HG03103 (cell line): ENCODE data around the gene PARVB.

Experiments
- ATAC-seq: cut with Tn5 transposase; IDR thresholded peaks from one replicate; pipeline ENCODE4 v1.9.1; 2021; ENCODE audit warnings: low read depth; ENCODE audit not compliant: unreplicated experiment

Gene PARVB

DNA sequence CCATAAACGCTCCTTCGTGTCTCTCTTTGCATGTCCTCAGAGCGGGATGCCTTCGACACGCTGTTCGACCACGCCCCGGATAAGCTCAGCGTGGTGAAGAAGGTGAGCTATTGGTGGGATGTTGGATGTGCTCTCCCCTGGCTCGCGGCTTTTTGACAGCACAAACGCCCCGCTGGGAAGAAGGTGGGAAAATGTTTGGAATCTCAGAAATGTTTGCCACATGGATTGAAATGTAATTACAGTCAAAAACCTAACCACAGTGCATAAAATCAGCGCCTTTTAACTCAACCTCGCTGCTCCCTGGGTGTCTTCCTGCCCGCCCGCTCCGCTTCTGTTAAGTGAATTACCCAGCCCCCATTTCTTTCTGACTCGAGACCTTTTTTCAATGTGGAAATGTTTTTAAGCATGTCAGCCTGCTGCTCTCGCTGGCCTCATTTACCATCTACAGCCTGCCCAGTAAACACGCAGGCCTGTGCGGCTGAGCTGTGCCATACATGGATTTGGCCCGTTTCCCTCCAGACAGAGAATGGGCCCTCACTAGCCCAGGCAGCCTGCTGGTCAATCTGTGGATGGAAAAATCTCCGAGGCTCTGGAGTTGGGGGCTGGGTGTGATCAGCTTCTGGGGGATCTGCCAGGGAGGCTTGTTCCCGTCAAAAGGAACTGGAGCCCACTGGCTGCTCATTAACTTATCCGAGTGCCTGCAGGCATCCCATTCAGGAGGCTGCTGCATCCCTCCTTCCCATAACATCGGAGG, 123.9 kb downstream of the PARVB start:
- no peak for ATAC-seq

GRCh38 chr22:44151676-44152075, 127.6 kb downstream of the PARVB start:
- no peak for ATAC-seq

DNA sequence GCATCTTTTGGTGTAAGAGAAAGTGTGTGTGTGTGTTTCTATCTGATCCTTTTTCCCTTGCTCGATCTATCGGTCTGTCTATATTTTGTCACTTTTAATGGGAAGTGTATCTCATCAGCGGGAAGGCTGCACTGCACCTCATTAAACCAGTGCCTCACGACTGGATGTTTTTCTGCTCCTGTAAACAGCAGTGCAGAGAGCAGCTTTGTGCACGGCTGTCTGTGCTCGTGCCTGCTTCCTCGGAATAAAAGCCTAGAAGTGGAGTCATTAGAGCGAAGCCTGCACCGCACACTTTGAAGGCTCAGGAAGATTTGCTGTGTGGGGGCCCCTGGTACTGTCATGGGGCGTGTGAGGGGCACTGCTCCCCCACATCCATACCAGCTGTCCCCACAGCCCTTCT, 129.6 kb downstream of the PARVB start:
- no peak for ATAC-seq

- no peak for ATAC-seq
Measured at GRCh38 chr22:44154436-44154942, 130.4 kb downstream of the PARVB start.

GRCh38 chr22:44155115-44155514, 131.0 kb downstream of the PARVB start:
- no peak for ATAC-seq

DNA sequence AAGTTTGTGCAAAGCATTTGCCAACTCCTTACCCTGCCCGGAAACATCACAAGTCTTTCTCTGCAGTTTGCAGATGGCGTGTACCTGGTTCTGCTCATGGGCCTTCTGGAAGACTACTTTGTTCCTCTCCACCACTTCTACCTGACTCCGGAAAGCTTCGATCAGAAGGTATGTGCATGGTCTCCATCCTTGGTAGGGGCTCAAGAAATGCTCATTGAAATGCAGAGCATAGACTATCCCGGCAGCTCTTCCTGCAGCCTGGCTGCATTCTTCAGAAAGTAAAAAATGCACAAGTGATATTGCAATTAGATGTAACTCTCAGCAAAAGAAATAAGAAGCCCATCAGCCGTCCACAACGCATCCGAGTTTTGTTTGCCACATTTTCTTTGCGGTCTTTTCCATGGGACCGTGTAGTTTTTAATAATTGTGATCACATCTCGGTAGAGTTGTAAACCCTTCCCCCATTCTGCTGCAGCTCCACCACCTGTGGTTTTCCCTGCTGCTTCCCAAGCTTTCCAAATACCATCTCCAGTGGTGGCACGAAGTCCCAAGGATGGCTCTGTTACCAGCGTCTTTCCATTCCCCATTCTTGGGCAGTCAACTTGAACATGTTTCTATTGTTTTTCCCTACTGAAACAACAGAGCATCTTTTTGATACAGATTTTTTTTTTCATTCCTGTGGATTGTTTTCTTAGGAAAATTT, 134.0 kb downstream of the PARVB start:
- no peak for ATAC-seq

- ATAC-seq = no peak
Measured at GRCh38 chr22:44158816-44159215, 134.7 kb downstream of the PARVB start.

- no peak for ATAC-seq
Measured at GRCh38 chr22:44159221-44159620, 135.1 kb downstream of the PARVB start.

DNA sequence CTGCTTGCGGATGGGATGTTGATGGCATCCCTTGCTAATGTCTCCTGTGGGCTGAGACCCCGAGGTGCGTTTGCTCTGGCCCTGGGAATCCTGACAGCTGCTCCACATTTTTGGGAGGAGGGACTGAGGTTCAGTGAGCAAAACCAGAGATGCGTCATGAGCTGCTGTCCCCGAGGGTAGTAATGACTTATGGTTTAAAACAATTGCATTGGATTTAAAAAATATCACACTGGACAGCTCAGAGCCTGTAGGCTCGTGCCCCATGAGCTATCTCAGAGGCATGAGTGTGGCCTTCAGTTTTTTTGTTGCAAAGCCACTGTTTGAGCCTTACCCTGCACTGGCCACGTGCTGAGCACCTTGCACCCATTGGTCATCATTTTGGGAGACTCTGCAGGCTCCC, 135.7 kb downstream of the PARVB start:
- ATAC-seq = no peak

- ATAC-seq = no peak
Measured at GRCh38 chr22:44160421-44160820, 136.3 kb downstream of the PARVB start.

- ATAC-seq = no peak
Measured at GRCh38 chr22:44161673-44162072, 137.6 kb downstream of the PARVB start.

GRCh38 chr22:44162960-44163359, 138.9 kb downstream of the PARVB start:
- no peak for ATAC-seq

DNA sequence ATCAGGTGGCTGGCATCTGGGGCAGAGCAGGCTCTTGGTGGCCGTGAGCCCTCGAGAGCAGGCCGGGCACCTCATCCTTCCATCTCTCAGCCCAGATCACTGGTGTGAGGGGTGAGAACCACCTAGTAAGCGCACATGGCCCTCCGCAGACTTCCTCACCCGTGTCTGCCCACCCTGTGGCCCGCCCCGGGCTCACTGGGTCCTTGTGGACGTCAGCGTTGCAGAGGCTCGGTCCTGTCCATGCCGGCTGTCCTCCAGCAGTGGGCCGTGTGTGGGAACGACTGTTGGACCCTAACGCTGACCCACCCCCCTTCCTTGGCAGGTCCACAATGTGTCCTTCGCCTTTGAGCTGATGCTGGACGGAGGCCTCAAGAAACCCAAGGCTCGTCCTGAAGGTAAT, 139.4 kb downstream of the PARVB start:
- no peak for ATAC-seq

GRCh38 chr22:44164031-44164430, 139.9 kb downstream of the PARVB start:
- ATAC-seq = no peak

DNA sequence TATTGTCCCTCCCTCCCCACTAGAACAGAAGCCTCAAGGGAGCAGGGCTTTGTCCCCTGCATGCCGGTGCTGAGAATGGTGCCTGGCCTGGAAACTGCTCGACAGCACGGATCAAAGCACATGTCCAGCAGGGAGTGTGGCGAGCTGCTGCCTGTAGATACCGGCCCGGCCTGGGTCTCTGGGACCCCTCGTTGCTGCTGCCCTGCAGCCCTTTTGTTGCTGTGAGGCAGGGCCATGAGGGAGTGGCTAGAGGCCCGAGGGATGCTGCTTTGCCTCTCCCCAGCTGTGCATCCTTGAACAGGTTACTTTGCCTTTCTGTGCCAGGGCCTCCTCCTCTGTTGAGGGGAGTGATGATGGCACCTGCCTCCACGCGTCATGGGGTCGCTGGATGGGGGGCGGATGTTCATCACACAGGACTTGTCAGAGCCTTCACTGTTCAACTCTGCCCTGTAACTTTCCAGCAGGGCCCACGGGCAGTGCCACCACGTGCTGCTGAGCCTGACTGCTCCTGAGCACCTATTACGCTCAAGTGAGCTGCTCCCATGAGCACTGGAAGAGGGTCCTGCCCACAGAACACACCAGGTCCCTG, 141.3 kb downstream of the PARVB start:
- no peak for ATAC-seq

DNA sequence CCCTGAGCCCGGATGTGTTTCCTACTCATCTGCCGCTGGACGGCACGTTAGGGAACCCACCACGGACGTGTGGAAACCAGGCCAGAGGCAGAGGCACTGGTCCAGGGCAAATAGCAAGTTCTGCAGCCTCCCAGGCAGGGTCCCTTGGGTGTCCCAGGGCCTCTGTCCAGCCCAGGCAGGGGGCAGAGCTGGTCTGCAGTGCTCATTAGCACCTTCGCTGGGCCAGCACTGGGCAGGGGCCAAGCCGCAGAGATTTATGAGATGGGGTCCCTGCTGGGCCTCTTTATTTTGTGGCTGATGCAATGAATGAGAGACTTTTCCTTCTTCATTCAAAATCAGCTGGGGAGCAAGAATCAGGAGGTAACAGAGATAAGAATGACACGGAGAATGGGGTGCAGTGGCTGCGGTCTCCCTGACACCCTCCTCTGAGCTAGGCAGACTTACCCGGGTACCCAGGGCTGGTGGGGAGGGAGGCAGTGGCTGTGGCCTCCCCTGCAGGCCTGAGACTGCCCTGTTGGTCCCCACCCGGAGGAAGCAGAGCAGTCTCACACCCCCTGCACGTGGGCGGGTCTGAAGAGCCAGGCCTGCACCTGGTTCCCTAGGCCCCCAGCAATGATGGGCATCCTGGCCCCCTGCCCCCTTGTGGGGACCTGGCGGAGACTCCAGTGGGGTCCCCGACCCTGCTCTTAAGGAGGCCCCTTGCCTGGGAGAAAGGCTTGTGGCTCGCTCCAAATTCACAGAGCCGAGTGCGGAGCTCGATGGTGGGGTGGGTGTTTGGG, 142.6 kb downstream of the PARVB start:
- ATAC-seq = no peak

DNA sequence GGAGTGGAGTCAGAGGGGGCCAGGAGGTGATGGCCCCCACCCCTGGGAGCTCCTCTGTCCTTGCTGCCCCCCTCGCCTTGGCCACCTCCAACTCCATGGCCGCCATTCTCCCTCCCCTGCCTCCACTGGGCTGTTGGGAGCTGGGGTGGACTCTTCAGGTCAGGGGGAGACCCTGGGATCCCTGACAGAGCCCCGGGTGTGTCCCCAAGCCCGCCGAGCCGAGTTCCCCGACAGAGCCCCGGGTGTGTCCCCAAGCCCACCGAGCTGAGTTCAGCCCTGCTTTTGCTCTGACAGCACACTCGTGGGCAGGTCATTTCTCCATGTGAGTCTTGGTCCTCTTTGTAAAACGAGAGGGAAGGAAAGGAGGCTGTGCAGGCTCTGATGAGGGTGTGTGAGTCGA, 143.4 kb downstream of the PARVB start:
- no peak for ATAC-seq

DNA sequence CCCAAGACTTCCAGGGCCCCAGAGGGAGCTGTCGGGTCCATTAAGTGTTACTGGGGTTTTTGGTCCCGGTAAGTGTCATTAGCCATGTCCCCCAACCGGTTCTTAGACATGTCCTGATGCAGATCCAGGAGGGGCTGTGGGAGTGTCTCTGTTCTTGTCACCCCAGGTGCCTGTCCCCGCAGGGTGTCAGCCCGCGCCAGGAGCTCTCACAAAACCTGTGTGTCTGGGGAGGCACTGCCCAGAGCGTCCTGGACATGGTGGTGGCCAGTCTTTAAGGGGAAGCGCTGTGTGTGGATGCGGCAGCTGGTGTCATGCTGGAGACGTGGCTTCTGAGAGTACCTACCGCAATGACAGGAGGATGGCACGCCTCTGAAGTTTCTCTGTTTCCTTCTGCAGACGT, 144.1 kb downstream of the PARVB start:
- no peak for ATAC-seq

GRCh38 chr22:44170470-44170869, 146.4 kb downstream of the PARVB start:
- no peak for ATAC-seq

DNA sequence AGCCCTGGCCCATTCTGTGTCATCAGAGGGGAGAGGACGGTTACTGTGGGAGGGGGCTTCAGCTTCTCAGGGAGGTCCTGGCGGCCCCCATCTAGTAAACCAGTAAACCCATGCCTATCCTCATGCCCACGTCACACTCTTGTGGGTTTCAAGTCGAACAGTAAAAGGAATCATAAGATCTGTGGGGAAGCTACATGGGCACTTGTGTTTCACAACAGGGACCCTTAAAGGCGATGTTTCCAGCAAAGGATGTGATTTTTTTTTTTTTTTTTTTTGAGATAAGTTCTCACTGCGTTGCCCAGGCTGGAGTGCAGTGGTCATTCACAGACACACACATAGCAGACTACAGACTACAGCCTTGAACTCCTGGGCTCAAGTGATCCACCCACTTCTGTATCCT, 147.5 kb downstream of the PARVB start:
- no peak for ATAC-seq
